Nephron (organoid): Measurements from ENCODE around the gene MPZL3.

Experiments
- H3K27ac Mint-ChIP-seq, 3 experiments: 2 replicates each; pipeline ENCODE4 v1.8.0; 2020; ENCODE audit warnings: mixed read lengths in 3 of 3, mild to moderate bottlenecking in 2 of 3, moderate library complexity in 1 of 3
- H3K27me3 Mint-ChIP-seq: 2 replicates; pipeline ENCODE4 v1.8.0; 2021; ENCODE audit warnings: low read depth, mild to moderate bottlenecking, moderate library complexity, mixed read lengths
- H3K36me3 Mint-ChIP-seq: 2 replicates; pipeline ENCODE4 v1.8.0; 2020; ENCODE audit warnings: low read depth, mixed read lengths
- H3K4me1 Mint-ChIP-seq: 2 replicates; pipeline ENCODE4 v1.8.0; 2020; ENCODE audit warnings: mixed read lengths
- H3K4me3 Mint-ChIP-seq, 3 experiments: 2 replicates each; pipeline ENCODE4 v1.8.0; 2020; ENCODE audit warnings: mild to moderate bottlenecking in 3 of 3, mixed read lengths in 3 of 3, moderate library complexity in 2 of 3
- H3K9me3 Mint-ChIP-seq: 2 replicates; pipeline ENCODE4 v1.8.0; 2020; ENCODE audit warnings: mixed read lengths
- CTCF ChIP-seq, 3 experiments: fragments of 200-600 bp; sonication (generic); IDR thresholded peaks; one replicate each; pipeline ENCODE4 v1.5.0; 2021; ENCODE audit warnings: antibody characterized with exemption in 3 of 3; ENCODE audit not compliant: unreplicated experiment in 3 of 3

Gene MPZL3

GRCh38 chr11:118213781-118214180 lies 38.4 kb downstream of the MPZL3 start:
- no peaks in the 10 kb centered on the region for H3K36me3 Mint-ChIP-seq
- H3K27me3 Mint-ChIP-seq: peaks cover 72% of the 10 kb centered on the region
- peaks cover 5% of the 10 kb centered on the region for H3K4me1 Mint-ChIP-seq
- no peak overlapping the region for H3K27ac Mint-ChIP-seq
- no peak overlapping the region for H3K4me3 Mint-ChIP-seq
- TF ChIP-seq CTCF (IDR thresholded peaks at IDR 0.05; ENCODE audit: unreplicated experiment in 3 of 3): no peak
- no peaks in the 10 kb centered on the region for H3K9me3 Mint-ChIP-seq

GRCh38 chr11:118213201-118213600 lies 39.0 kb downstream of the MPZL3 start:
- H3K4me1 Mint-ChIP-seq: peaks cover 5% of the 10 kb centered on the region
- TF ChIP-seq CTCF (IDR thresholded peaks at IDR 0.05; ENCODE audit: unreplicated experiment in 3 of 3): no peak
- no peak overlapping the region for H3K27ac Mint-ChIP-seq
- H3K9me3 Mint-ChIP-seq: no peaks in the 10 kb centered on the region
- no peaks in the 10 kb centered on the region for H3K36me3 Mint-ChIP-seq
- peaks cover 72% of the 10 kb centered on the region for H3K27me3 Mint-ChIP-seq
- no peak overlapping the region for H3K4me3 Mint-ChIP-seq

DNA sequence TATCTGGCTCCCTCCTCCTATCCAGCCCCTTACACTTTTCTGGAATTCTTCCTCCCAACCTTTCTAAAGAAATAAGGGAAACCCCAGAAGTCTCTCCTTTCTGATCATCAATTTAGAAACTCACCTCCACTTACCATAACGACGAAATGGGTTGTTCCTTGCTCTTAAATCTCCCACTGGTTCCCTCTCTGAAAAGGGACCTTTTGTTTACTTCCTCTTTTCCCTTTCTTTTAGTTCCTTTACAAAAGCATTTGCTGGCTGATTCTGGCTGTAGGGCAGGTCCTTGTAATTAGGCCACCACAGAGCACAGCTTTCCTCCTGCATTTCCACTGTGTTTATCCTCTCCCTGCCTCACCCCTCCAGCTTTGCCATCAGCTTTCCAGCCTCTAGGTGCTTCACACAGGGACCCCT lies 39.4 kb downstream of the MPZL3 start:
- Mint-ChIP-seq H3K9me3 (no peaks in the 10 kb centered on the region), H3K27ac (no peak overlapping the region), H3K4me3 (no peak overlapping the region), H3K27me3 (peaks cover 72% of the 10 kb centered on the region), H3K4me1 (peaks cover 5% of the 10 kb centered on the region), H3K36me3 (no peaks in the 10 kb centered on the region)
- TF ChIP-seq CTCF (IDR thresholded peaks at IDR 0.05; ENCODE audit: unreplicated experiment in 3 of 3): no peak

DNA sequence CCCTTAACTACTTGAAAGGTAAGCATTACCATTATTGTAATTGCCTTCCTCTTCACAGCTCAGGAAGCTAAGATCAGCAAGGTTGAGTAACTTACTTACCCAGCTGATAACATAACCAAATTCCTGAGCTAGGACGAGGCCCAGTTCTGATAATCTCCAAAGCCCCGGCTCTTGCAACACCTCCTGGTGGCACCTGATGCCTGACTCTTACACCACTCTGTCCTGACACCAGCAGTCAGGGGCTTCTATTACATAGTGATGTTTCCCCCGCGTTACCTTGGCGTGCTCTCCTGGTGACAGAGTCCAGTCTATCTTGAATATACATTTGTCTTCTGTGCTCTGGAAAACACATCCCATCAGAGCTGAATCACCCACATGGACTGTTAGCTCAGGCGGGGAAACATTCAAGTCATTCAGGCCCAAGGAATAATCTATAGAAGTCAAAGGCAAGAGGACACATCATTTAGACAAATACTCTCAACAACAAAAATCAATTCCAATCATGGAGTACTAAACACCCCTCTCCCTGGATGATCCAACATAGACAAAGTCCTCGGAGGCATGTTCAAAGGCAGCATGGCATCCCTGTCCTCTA lies 39.9 kb downstream of the MPZL3 start:
- Mint-ChIP-seq H3K9me3 (no peaks in the 10 kb centered on the region), H3K27ac (no peak overlapping the region), H3K36me3 (no peaks in the 10 kb centered on the region), H3K27me3 (peaks cover 72% of the 10 kb centered on the region), H3K4me1 (peaks cover 5% of the 10 kb centered on the region), H3K4me3 (no peak overlapping the region)
- no peak for TF ChIP-seq CTCF (IDR thresholded peaks at IDR 0.05; ENCODE audit: unreplicated experiment in 3 of 3)

DNA sequence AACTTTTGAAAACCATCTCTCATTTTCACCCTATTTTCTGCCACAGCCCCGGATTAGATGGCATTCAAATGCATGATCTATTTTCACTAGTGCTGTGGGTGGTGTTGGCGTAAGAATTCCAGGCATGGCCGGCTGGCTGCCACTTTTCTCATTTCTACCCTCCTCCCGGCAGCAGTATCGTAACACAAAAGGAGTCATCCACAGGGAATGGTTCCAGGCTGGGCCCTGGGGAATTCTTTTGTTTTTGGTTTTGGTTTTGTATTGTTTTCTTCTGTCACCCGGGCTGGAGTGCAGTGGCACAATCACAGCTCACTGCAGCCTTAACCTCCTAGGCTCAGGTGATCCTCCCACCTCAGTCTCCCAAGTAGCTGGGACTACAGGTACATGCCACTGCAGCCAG lies 41.2 kb downstream of the MPZL3 start:
- H3K36me3 Mint-ChIP-seq: no peaks in the 10 kb centered on the region
- H3K4me1 Mint-ChIP-seq: peaks cover 5% of the 10 kb centered on the region
- no peak overlapping the region for H3K4me3 Mint-ChIP-seq
- H3K27ac Mint-ChIP-seq: no peak overlapping the region
- no peaks in the 10 kb centered on the region for H3K9me3 Mint-ChIP-seq
- no peak for TF ChIP-seq CTCF (IDR thresholded peaks at IDR 0.05; ENCODE audit: unreplicated experiment in 3 of 3)
- peaks cover 75% of the 10 kb centered on the region for H3K27me3 Mint-ChIP-seq

DNA sequence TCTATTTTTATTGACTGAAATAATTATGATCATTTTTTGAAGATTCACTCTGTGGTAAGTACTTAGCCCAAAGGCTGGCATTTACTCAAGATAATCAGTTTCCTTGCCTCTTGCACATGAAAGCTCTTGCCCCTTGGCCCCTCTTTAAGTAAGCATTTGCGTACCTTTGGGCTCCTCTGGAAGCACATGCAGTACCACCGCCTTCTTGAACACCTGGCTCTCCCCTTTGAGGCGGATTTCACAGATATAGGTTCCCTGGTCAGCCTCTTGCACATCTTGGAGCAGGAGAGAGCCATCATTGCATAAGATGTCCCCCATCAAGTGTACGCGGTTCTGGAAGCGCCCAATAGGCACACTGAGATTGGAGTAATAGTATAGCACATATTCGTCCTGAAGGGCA lies 41.8 kb downstream of the MPZL3 start:
- Mint-ChIP-seq H3K36me3 (no peaks in the 10 kb centered on the region), H3K4me1 (peaks cover 5% of the 10 kb centered on the region), H3K9me3 (no peaks in the 10 kb centered on the region), H3K27ac (no peak overlapping the region), H3K4me3 (no peak overlapping the region), H3K27me3 (peaks cover 81% of the 10 kb centered on the region)
- TF ChIP-seq CTCF (IDR thresholded peaks at IDR 0.05; ENCODE audit: unreplicated experiment in 3 of 3): no peak
